Measurements from ENCODE around the gene DHPS.
"Not testable (repeated sequence)": the region's sequence is repeated elsewhere in the genome, so short reads cannot be mapped to it uniquely, and the experiment has no call there.

DHPS gene

DNA sequence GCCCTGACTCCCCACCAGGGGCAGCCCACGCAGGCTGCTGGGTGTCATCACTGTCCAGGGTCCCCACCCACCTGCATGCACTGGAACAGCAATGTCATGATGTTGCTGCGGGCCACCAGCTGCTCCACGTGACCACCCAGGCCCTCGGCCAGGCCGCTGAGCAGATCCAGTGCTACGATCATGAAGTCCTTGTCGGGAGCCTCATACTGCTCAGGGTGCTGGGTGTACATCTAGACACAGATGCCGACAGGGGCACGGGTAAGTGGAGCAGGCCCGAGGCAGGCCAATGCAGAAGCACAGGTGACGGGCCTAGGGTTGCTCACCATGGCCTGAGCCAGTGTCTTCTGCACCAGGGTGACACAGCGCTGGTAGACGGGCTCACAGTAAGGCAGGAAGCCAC lies 23.5 kb upstream of the DHPS start:
- H3K4me3 ChIP-seq (replicated peaks in 1 of 2; ENCODE audit: low read depth in 2 of 2, low read length in 2 of 2): no peak overlapping the region
- no peak for DNase-seq (ENCODE audit: low read depth in 2 of 2)
- TF ChIP-seq, protein P1, sequence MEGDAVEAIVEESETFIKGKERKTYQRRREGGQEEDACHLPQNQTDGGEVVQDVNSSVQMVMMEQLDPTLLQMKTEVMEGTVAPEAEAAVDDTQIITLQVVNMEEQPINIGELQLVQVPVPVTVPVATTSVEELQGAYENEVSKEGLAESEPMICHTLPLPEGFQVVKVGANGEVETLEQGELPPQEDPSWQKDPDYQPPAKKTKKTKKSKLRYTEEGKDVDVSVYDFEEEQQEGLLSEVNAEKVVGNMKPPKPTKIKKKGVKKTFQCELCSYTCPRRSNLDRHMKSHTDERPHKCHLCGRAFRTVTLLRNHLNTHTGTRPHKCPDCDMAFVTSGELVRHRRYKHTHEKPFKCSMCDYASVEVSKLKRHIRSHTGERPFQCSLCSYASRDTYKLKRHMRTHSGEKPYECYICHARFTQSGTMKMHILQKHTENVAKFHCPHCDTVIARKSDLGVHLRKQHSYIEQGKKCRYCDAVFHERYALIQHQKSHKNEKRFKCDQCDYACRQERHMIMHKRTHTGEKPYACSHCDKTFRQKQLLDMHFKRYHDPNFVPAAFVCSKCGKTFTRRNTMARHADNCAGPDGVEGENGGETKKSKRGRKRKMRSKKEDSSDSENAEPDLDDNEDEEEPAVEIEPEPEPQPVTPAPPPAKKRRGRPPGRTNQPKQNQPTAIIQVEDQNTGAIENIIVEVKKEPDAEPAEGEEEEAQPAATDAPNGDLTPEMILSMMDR (IDR thresholded peaks at IDR 0.05; ENCODE audit: low read depth, low read length): no peak

DNA sequence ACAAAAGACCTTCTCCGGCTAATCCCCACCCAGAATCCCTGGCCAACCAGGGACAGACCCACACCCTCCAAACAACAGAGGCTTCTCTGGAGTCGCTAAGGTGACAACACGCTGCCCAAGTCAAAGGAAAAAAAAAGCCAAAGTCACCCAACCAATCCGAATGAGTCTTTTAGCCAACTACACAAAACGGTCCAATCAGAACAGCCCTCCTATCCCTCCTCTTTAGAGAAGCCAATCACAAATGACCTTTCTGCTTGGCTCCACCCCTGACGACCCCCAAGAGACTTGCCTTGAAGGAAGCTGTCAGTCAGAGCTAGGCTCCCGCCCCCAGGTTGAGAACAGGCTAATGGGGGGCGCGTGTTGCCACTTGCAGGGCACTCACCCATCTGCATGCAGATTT lies 21.4 kb upstream of the DHPS start:
- TF ChIP-seq, protein P1 (IDR thresholded peaks at IDR 0.05; ENCODE audit: low read depth, low read length): no peak
- H3K4me3 ChIP-seq (replicated peaks in 1 of 2; ENCODE audit: low read depth in 2 of 2, low read length in 2 of 2): no peak overlapping the region
- peak; percentile 60 to 61 for DNase-seq (ENCODE audit: low read depth in 2 of 2)

DNA sequence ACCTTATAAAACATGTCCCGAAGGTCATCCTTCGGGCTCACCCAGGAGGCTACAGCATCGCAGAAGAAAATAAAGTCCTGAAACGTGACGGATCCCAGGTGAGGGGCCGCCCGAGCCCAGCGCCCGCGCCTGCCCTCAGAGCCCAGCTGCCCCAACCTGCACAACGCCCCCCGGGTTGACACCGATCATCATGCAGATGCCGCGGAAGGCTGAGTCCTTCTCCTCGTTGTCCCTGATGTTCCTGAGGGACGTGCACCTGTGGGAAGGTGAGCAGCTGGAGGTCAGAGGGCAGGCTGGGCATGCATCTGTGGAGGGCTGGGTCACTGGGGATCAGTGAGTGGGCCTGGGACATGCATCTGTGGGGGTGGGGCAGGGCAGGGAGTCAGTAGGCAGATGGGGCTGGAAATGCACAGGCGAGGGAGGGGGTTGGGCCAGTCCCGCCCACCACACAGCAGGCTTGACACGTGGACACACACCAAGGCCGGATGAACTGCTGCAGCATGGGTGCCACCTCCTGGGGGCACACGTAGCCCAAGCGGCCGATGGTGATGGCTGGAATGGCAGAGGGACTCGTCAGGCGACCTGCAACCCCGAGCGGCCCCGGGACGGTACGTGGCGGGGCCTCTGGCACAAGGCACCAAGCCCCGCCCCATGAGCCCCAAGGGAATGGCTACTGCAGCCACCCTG lies 20.1 kb upstream of the DHPS start:
- no peak overlapping the region for H3K4me3 ChIP-seq (replicated peaks in 1 of 2; ENCODE audit: low read depth in 2 of 2, low read length in 2 of 2)
- DNase-seq (ENCODE audit: low read depth in 2 of 2): no peak
- TF ChIP-seq, protein P1 (IDR thresholded peaks at IDR 0.05; ENCODE audit: low read depth, low read length): no peak

DNA sequence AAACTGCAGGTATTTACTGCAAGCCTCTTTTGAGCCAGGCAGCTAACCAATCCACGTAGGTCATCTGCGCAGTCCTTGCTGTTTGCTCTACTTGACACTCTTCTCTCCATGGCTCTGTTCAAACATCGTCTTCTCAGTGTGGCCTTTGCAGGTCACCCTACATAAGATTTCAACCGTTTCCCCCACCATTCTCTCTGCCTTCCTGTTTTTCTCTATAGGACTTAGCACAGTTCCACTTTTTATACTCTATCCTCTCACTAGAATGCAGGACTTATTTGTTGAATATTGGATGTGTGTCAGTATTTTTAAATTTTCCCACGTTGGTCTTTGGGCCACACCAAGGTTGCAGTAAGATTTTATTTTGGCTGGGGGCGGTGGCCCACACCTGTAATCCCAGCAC lies 16.5 kb upstream of the DHPS start:
- DNase-seq (ENCODE audit: low read depth in 2 of 2): no peak
- no peak overlapping the region for H3K4me3 ChIP-seq (replicated peaks in 1 of 2; ENCODE audit: low read depth in 2 of 2, low read length in 2 of 2)
- TF ChIP-seq, protein P1 (IDR thresholded peaks at IDR 0.05; ENCODE audit: low read depth, low read length): no peak

DNA sequence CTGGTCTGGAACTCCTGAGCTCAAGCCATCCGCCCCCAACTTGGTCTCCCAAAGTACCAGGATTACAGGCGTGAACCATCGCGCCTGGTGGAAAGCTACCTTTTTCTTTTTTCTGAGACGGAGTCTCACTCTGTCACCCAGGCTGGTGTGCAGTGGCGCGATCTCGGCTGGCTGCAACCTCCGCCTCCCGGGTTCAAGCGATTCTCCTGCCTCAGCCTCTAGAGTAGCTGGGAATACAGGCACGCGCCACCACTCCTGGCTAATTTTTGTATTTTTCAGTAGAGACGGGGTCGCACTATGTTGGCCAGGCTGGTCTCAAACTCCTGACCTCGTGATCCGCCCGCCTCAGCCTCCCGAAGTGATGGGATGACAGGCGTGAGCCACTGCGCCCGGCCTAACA lies 15.7 kb upstream of the DHPS start:
- not testable (repeated sequence) for DNase-seq (ENCODE audit: low read depth in 2 of 2); H3K4me3 ChIP-seq (replicated peaks in 1 of 2; ENCODE audit: low read depth in 2 of 2, low read length in 2 of 2)

DNA sequence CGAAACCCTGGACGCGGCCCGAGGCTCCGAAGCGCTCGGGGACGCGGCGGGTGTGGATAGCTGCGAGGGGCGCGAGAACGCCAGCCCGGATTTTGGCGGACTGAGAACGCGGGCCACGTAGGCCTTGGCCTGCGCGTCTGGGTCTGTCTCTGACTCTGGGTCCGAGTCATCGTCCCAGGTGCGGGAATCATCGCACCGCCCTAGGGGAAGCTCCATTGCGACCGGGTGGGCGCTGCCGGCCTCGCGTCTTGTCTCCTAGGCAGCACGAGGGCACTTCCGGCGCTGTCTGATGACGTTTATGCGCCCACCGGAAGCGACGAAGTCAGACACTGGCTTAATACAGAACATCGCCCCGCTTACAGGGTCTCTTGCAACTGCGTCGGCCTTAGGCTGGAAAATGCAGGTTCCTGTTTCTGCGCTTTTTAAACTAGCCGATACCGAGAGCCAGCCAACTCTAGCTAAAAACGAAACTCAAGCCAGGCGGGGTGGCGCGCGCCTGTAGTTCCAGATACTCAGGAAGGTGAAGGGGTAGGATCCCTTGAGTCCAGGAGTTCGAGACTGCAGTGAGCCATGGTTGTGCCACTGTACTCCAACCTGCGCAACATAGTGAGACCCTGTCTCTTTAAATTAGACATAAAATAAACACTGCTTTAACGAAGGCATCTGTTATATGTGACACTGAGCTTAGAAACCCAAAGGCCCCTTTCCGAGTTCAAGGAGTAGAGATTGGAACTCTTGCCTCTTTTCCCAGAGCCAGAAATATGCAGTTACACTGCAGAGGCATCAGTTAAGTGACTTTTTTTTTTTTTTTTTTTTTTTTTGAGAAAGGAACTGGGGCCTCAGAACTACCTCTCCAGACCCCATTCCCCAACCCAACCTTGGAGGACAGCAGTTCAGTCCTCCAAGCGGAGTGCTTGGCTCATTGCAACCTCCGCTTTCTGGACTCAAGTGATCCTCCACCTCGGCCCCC lies 15.0 kb upstream of the DHPS start, which contains the start of gene FBXW9:
TSS of gene FBXW9 (minus strand) at position 266 of the 970 bp plus-strand sequence. CDS start at position 216, 50 bp downstream.
- DNase-seq (ENCODE audit: low read depth in 2 of 2): peak; percentile 97
- TF ChIP-seq, protein P1 (IDR thresholded peaks at IDR 0.05; ENCODE audit: low read depth, low read length): no peak
- peak within 1 kb of the TSS; percentile 92 to 93 for H3K4me3 ChIP-seq (replicated peaks in 1 of 2; ENCODE audit: low read depth in 2 of 2, low read length in 2 of 2)

DNA sequence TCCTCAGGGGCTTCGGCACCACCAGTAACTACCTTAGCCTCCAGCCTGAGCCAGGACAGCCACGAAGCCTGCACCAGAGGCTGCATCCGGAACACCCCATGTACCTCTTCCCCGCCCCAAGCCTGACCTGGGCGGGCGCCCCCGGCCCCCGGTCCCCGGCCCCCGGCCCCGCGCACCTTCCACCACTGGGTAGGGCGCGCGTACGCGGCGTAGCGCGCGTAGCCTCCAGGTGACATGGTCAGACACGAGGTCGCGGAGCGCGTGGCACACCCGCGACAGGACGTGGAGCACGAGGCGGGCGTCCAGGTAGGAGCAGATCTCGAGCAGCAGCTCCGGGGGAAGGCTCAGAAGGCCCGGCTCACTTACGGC lies 14.3 kb upstream of the DHPS start:
- TF ChIP-seq, protein P1 (IDR thresholded peaks at IDR 0.05; ENCODE audit: low read depth, low read length): no peak
- DNase-seq (ENCODE audit: low read depth in 2 of 2): no peak
- peak overlapping the region; percentile 92 to 93 for H3K4me3 ChIP-seq (replicated peaks in 1 of 2; ENCODE audit: low read depth in 2 of 2, low read length in 2 of 2)
